Activated naive CD8-positive, alpha-beta T cell treated with anti-CD3 and anti-CD28 coated beads, Interleukin-2, amount 50 U/mL, for 24 hours (primary cell): ENCODE data around the gene HID1.

Experiments
- ATAC-seq: fragments of 150-1000 bp; cut with Tn5 transposase; one replicate; pipeline ENCODE4 v1.10.0; 2021
- DNase-seq: peaks from one replicate; pipeline ENCODE4 v3.0.0; 2021
- H3K27ac Mint-ChIP-seq: one replicate; pipeline ENCODE4 v1.8.0; 2021; ENCODE audit warnings: mild to moderate bottlenecking, mixed read lengths
- H3K27me3 Mint-ChIP-seq: one replicate; pipeline ENCODE4 v1.8.0; 2021; ENCODE audit warnings: mixed read lengths
- H3K36me3 Mint-ChIP-seq: one replicate; pipeline ENCODE4 v1.8.0; 2021; ENCODE audit warnings: low read depth, mixed read lengths
- H3K4me1 Mint-ChIP-seq: one replicate; pipeline ENCODE4 v1.8.0; 2021; ENCODE audit warnings: mixed read lengths
- H3K4me3 Mint-ChIP-seq: one replicate; pipeline ENCODE4 v1.8.0; 2021; ENCODE audit warnings: mild to moderate bottlenecking, moderate library complexity, mixed read lengths
- H3K9me3 Mint-ChIP-seq: one replicate; pipeline ENCODE4 v1.8.0; 2021; ENCODE audit warnings: mixed read lengths

HID1 gene

DNA sequence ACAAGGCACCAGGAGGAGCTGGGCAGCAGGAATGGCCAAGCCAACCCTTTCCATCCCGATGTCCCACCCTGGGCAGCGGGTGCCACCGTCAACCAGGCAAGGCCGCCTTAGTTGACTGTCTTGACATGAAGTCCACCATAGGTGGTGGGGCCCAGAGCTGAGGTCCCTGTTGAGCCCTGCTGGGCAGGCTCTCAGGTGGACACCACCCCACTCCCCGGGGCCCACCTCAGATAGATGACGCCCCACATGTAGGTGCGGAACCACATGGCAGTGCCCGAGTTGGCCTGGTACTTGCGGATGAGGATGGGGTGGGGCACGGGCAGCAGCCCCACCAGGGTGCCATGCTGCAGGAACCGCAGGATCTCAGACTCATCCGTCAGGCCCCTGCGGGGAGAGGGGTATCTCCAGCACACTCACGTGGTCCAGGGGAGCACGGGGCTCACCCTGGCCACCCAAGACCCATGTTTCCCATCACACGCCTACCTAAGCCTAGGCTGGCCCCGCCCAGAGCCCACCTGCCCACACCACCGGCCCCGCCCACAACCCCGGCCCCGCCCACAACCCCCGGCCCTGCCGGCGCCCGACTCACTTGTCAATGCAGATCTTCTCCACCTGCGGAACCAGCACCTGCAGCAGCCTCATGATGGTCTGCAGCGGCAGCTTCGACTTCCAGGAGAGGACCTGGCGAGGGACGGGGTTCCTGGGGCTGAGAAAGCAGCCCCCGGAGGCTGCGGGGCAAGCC is 20.7 kb downstream of the HID1 start:
- H3K36me3 Mint-ChIP-seq: no peaks in the 10 kb centered on the region
- no peaks in the 10 kb centered on the region for H3K9me3 Mint-ChIP-seq

DNA sequence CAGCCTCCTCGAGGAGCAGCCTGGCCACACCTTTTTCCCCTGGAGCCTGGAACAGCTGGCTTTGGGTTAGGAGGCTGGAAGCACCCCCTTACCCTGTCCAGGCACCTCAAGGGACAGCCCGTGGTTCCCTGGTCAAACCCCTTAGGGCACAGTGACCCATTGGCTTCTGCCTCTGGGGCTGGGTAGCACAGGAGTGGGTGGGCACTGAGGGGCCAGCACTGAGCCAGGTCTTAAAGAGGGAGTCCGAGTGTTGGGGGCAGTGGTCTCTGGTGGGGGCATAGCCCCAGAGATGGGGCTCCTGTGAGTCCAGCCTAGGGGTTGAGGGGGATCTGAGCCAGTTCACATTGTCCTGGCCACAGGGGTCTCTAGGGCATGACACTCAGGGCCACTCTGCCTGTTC is 21.5 kb downstream of the HID1 start:
- H3K9me3 Mint-ChIP-seq: no peaks in the 10 kb centered on the region
- no peak overlapping the region for H3K27ac Mint-ChIP-seq
- peaks cover 3% of the 10 kb centered on the region for H3K27me3 Mint-ChIP-seq
- H3K4me1 Mint-ChIP-seq: no peaks in the 10 kb centered on the region
- no peak for ATAC-seq
- H3K36me3 Mint-ChIP-seq: no peaks in the 10 kb centered on the region
- DNase-seq: no peak
- no peak overlapping the region for H3K4me3 Mint-ChIP-seq

More for the DNA sequence above, 20.7 kb downstream of the HID1 start:
- H3K27me3 Mint-ChIP-seq: peaks cover 3% of the 10 kb centered on the region
- no peak for DNase-seq
- H3K4me3 Mint-ChIP-seq: no peak overlapping the region
- no peak for ATAC-seq
- no peak overlapping the region for H3K27ac Mint-ChIP-seq
- H3K4me1 Mint-ChIP-seq: no peaks in the 10 kb centered on the region

DNA sequence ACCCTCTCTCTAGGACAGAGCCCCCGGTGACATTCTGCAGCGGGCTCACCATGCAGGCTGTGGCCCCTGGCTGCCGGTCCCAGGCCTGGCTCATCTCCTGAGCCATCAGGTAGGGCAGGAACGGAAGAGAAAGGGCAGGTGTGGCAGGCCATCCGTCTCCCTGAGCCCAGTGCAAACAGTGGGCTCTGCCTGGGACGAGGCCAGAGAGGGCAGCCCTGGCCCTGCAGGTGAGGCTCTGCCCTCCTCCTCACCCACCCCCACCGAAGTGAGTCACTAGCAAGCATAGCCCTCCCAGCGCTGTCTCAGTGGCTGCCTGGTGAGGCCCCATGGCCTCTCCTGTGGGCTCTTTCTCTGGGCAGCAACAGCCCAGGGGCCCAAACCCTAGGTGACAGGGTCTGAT is 22.4 kb downstream of the HID1 start:
- Mint-ChIP-seq H3K4me3 (no peak overlapping the region), H3K4me1 (no peaks in the 10 kb centered on the region), H3K27me3 (peaks cover 6% of the 10 kb centered on the region), H3K9me3 (no peaks in the 10 kb centered on the region), H3K27ac (no peak overlapping the region), H3K36me3 (no peaks in the 10 kb centered on the region)
- ATAC-seq: no peak
- DNase-seq: no peak

DNA sequence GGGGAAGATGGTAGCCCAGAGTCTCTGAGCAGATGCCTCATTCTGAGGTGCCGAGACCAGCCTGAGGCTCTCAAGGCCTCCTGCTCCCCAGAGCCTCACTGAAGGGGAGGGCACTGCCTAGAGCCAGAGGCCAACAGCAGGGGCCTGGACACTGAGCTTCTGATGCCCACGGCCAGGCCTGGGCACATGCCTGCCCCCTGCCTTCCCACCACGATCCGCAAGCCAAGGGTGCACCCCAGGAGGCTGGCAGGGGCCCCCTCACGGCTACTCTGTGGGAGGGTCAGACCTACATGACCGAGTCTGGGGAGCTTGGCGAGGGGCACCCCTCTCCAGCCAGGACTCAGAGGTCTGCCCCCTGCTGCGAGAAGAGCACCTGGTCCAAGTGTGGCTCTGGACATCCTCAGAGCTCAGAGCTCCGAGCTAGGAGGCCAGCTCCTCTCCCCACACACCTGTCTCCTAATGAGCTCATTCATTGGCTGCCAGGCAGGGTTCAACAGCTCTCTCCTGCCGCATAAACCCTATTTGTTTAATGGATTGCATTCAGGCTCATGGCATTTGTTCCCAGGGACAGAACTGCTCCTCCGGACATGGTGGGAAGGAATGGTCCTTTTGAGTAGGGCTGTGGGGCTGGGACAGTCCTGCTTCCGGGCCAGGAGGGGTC is 23.0 kb downstream of the HID1 start:
- Mint-ChIP-seq H3K4me3 (no peak overlapping the region), H3K36me3 (no peaks in the 10 kb centered on the region), H3K27me3 (peaks cover 8% of the 10 kb centered on the region), H3K27ac (no peak overlapping the region), H3K4me1 (no peaks in the 10 kb centered on the region), H3K9me3 (no peaks in the 10 kb centered on the region)
- DNase-seq (no peak), ATAC-seq (no peak)

DNA sequence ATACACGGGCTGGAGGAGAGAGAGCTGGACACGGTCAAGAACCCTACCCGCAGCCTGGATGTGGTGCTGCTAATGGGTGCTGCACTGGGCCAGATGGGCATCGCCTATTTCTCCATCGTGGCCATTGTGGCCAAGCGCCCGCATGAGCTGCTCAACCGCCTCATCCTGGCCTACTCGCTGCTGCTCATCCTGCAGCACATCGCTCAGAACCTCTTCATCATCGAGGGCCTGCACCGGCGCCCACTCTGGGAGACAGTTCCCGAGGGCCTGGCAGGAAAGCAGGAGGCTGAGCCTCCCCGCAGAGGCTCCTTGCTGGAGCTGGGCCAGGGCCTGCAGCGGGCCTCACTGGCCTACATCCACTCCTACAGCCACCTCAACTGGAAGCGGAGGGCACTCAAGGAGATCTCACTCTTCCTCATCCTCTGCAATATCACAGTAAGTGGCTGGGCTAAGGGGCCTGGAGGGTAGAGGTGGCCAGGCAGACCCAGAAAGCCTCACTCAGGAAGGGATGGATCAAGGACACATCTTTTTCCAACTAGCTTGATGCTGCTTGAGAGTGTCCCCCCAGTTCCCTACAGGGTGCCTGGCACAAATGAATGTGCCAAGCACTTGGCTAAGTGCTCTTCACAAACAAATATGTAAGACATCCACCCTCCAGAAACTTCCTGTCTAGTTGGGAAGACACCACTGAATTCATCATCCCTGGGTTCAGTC is 25.4 kb downstream of the HID1 start:
- no peak for DNase-seq
- Mint-ChIP-seq H3K27me3 (peaks cover 8% of the 10 kb centered on the region), H3K9me3 (no peaks in the 10 kb centered on the region), H3K36me3 (no peaks in the 10 kb centered on the region), H3K27ac (no peak overlapping the region), H3K4me3 (no peak overlapping the region), H3K4me1 (no peaks in the 10 kb centered on the region)
- no peak for ATAC-seq

DNA sequence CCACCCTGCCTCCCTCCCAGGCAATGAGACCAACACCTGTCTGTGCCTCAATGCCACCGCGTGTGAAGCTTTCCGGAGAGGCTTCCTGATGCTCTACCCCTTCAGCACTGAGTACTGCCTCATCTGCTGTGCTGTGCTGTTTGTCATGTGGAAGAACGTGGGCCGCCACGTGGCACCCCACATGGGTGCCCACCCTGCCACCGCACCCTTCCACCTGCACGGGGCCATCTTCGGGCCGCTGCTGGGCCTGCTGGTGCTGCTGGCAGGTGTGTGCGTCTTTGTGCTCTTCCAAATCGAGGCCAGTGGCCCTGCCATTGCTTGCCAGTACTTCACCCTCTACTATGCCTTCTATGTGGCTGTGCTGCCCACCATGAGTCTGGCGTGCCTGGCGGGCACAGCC is 25.9 kb downstream of the HID1 start:
- Mint-ChIP-seq H3K4me1 (no peaks in the 10 kb centered on the region), H3K27ac (no peak overlapping the region), H3K4me3 (no peak overlapping the region), H3K9me3 (no peaks in the 10 kb centered on the region), H3K36me3 (no peaks in the 10 kb centered on the region), H3K27me3 (peaks cover 11% of the 10 kb centered on the region)
- ATAC-seq (no peak), DNase-seq (no peak)

DNA sequence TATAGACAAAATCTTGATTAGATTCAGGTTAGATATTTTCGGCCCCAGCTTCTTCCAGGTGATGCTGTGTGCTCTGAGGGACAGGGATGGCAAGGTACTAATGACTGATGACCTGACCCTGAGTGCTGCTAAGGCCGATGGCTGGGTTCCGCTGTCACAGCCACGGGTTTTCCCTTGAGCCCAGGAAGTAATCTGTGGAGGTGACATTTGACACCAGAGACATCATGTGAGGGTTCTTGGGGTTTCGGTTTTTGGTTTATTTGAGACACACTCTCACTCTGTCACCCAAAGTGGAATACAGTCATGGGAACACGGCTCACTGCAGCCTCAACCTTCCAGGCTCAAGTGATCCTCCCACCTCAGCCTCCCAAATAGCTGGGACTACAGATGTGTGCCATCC is 27.0 kb downstream of the HID1 start:
- Mint-ChIP-seq H3K27me3 (peaks cover 15% of the 10 kb centered on the region), H3K9me3 (no peaks in the 10 kb centered on the region), H3K36me3 (no peaks in the 10 kb centered on the region), H3K27ac (no peak overlapping the region), H3K4me1 (no peaks in the 10 kb centered on the region), H3K4me3 (no peak overlapping the region)
- ATAC-seq (peak; percentile 41), DNase-seq (no peak)

DNA sequence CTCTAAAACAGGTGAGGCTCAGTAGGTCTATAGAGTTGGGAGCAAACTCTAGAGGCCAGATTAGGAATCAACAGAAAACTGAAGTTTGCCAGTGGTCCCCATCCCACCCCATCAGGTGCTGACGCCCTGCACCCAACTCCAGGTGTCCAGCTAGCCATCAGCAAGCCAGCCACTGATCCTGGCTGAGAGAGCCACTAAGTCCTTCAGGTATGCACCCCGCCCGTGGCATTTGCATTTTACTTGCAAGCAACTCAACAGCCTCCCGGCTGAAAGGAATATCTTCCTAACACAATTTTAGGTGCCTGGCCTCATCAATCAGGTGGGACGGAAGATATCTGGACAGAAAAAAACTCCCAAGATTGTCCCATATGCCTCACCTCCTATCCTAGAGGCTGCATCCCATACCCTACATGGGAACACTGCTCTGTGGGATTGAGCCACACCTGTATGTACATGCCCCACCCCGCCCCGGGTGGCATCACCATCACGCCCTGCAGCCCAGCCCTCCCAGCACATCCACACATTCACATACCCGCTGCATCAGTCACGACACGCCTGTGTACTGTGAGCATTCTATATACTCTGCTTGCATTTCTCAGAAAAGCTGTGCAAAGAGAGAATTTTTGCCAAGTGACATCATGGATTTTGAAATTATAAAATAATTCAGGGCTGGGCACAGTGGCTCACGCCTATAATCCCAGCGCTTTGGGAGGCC is 28.6 kb downstream of the HID1 start:
- Mint-ChIP-seq H3K4me3 (no peak overlapping the region), H3K27me3 (peaks cover 18% of the 10 kb centered on the region), H3K36me3 (no peaks in the 10 kb centered on the region), H3K27ac (no peak overlapping the region), H3K9me3 (no peaks in the 10 kb centered on the region), H3K4me1 (no peaks in the 10 kb centered on the region)
- ATAC-seq (no peak), DNase-seq (no peak)

DNA sequence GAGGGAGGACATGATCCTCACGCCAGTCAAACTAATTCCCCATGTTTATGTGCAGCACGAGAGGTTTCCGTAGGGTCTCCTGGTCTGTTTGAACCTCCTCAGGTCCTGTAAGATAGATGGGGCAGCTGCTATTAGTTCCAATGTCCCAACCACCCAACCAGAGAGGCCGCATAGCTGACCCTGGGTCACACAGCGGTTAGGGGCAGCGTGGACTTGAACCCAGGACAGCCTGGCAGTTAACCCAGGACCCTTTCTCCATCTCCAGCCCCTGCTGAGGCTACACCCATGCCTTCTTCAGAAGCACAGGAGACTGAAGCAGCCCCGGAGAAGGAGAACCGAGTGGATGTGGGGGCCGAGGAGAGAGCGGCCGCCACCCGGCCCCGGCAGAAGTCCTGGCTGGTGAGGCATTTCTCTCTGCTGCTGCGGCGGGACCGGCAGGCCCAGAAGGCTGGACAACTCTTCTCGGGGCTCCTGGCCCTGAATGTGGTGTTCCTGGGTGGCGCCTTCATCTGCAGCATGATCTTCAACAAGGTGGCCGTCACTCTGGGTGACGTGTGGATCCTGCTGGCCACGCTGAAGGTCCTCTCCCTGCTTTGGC is 31.3 kb downstream of the HID1 start:
- Mint-ChIP-seq H3K36me3 (no peaks in the 10 kb centered on the region), H3K4me3 (no peak overlapping the region), H3K4me1 (peaks cover 2% of the 10 kb centered on the region), H3K27ac (no peak overlapping the region), H3K9me3 (no peaks in the 10 kb centered on the region), H3K27me3 (peaks cover 42% of the 10 kb centered on the region)
- DNase-seq (no peak), ATAC-seq (no peak)

DNA sequence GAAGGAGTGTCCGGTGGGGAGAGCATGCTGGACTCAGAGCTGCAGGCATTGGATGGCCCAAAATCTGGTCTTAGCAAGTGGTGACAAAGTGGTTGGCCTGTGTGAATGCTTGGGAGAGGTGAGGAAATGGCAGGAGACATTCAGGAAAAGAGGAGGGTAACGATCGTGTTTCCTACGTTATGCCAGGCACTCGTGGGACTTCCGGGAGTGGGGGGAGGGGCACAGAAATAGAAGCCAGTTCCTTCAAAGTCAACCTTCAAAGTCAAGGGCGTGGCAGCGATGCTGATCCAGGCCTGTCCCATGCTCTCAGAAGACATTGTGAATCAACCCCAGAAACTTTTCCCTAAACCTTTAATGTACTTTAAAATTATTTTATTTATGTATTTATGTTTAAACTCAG is 33.0 kb downstream of the HID1 start:
- ATAC-seq (no peak), DNase-seq (no peak)
- Mint-ChIP-seq H3K9me3 (no peaks in the 10 kb centered on the region), H3K36me3 (no peaks in the 10 kb centered on the region), H3K27ac (no peak overlapping the region), H3K4me1 (peaks cover 2% of the 10 kb centered on the region), H3K27me3 (peaks cover 48% of the 10 kb centered on the region), H3K4me3 (no peak overlapping the region)

DNA sequence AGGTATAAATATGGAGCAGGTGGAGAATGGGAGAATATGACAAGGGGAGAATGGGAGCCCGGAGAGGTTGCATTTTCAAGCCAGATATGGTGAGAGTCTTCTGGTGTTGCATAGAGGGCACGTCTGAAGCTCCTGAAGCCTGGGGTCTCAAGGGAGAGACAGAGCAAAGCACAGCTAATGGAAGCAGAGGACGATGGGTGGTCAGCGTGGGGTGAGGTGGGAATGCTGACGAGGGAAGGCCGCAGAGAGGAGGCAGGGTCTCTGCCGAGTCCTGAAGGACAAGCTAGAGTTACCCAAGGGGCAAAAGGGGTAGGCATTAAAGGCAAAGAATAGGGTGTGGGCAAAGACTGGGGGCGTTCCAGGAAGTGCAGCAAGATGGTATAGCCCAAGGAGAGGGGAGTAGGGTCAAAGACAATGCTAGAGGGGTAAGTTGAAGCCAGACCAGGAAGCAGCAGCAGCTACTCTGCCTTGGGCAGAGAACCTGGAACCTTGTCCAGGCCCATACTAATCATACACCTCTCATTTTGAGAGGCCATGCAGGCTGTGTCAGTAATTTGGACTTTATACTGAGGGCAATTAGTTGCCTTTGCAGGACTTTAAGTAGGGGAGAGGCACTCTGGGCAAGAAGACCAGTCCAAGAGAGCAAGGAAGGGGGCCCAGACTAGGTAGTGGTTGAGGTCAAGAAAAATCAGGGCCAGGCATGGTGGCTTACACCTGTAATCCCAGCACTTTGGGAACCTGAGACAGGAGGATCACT is 34.2 kb downstream of the HID1 start:
- Mint-ChIP-seq H3K9me3 (no peaks in the 10 kb centered on the region), H3K4me1 (peaks cover 2% of the 10 kb centered on the region), H3K4me3 (no peak overlapping the region), H3K27me3 (peaks cover 55% of the 10 kb centered on the region), H3K27ac (no peak overlapping the region), H3K36me3 (no peaks in the 10 kb centered on the region)
- no peak for DNase-seq
- ATAC-seq: no peak

DNA sequence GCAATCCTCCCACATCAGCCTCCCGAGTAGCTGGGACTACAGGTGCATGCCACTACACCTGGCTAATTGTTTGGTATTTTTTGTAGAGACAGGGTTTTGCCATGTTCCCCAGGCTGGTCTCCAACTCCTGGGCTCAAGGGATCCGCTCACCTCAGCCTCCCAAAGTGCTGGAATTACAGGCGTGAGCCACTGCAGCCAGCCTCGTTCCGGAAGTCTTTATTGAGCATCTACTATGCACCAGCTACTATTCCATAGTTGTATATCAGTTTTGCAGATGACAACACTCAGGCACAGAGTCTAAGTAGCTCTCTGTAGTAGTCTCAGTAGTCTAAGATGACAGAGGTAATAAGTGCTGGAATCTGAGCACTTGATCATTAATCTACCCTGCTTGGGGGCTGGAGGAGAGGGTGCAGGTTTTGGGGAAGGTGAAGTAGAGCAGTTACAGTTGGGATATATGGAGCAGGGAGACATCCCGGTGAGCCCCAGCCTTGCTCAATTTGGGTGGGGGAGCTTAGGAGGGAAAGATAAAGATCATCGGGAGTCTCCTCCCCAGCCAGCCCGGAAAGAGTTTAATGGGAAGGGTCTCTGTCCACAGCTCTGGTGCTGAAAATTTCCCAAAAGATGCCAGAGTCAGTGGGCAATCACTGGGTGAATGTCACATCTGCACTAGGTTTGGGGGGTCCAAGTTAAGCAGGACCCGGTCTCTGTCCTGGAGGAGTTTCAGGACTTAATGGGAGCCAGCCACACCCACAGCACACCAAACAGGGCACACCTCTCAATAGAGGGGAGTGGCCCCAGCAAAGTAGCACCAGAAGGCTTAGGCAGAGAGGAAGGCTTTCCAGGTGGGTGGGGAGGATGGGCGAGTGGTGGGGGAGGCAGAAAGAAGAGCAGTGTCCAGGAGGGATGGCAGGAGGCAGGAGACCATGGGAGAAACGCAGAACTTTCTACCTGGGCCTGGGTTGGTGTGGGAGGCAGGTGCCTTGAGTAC is 35.2 kb downstream of the HID1 start:
- no peak for ATAC-seq
- no peaks in the 10 kb centered on the region for H3K36me3 Mint-ChIP-seq
- no peak overlapping the region for H3K4me3 Mint-ChIP-seq
- H3K27me3 Mint-ChIP-seq: peaks cover 60% of the 10 kb centered on the region
- H3K9me3 Mint-ChIP-seq: no peaks in the 10 kb centered on the region
- H3K27ac Mint-ChIP-seq: no peak overlapping the region
- peaks cover 2% of the 10 kb centered on the region for H3K4me1 Mint-ChIP-seq
- DNase-seq: no peak

DNA sequence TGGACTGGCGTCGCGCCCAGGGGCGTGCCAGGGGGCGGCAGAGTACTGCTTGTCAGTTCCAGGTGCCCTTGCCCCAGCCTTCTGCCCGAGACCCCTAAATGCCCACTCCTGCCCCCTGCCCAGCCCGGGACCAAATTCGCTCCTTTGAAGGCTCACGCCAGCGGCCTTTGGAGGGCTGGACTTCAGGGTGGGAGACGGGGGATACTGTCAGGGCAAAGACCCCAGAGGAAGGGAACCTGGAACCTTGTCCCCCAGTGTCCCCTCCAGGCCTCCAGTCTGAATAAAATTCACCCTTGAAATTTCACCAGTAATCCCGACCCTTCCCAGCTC is 36.1 kb downstream of the HID1 start:
- no peak overlapping the region for H3K4me3 Mint-ChIP-seq
- H3K36me3 Mint-ChIP-seq: no peaks in the 10 kb centered on the region
- H3K27me3 Mint-ChIP-seq: peaks cover 59% of the 10 kb centered on the region
- H3K27ac Mint-ChIP-seq: no peak overlapping the region
- peaks cover 2% of the 10 kb centered on the region for H3K4me1 Mint-ChIP-seq
- ATAC-seq (no peak), DNase-seq (no peak)
- H3K9me3 Mint-ChIP-seq: no peaks in the 10 kb centered on the region
